Uterus (tissue), 4 donors: ENCODE results near the gene TPCN1. TPM values are rescaled to one million over a fixed set of nuclear protein-coding genes. Genes with fewer than 3 reads are reported as not detected.
A peak's percentile ranks its signal among the peaks of the same experiment; 100 is the strongest.

ENCODE experiments used
- DNase-seq, 2 donors: peaks; one replicate each; pipeline ENCODE4 v3.0.0-alpha.2; 2019 to 2020
- H3K27ac ChIP-seq, 2 donors: fragments of 200-600 bp; sonication (generic); 1 replicate in 1 of 2; 2 replicates in 1 of 2; pipeline ENCODE4 v1.5.1; 2016 to 2018
- H3K27me3 ChIP-seq, 2 donors: fragments of 200-600 bp; sonication (generic); one replicate each; pipeline ENCODE4 v1.5.1; 2018 to 2019; ENCODE audit warnings: control low read depth in 1 of 2
- H3K36me3 ChIP-seq, 2 donors: fragments of 200-600 bp; sonication (generic); one replicate each; pipeline ENCODE4 v1.5.1; 2019; ENCODE audit warnings: control low read depth in 1 of 2
- H3K4me1 ChIP-seq, 2 donors: fragments of 200-600 bp; sonication (generic); one replicate each; pipeline ENCODE4 v1.5.1; 2018 to 2019; ENCODE audit warnings: control low read depth in 1 of 2
- H3K4me3 ChIP-seq, 2 donors: fragments of 200-600 bp; sonication (generic); 1 replicate in 1 of 2; 2 replicates in 1 of 2; pipeline ENCODE4 v1.5.1; 2018 to 2019; ENCODE audit warnings: mild to moderate bottlenecking in 1 of 2
- H3K9me3 ChIP-seq, 2 donors: fragments of 200-600 bp; sonication (generic); one replicate each; pipeline ENCODE4 v1.5.1; 2019; ENCODE audit warnings: control low read depth in 1 of 2
- CTCF ChIP-seq, 4 experiments: fragments of 200-600 bp in 2 of 4; fragments of 450-650 bp in 2 of 4; sonication (generic) in 2 of 4; IDR thresholded peaks; one replicate each; pipeline ENCODE4 v1.5.1; 2016 to 2019; ENCODE audit warnings: antibody characterized with exemption in 4 of 4, mild to moderate bottlenecking in 2 of 4, moderate library complexity in 1 of 4
- POLR2A ChIP-seq, 2 donors: fragments of 450-650 bp; IDR thresholded peaks; one replicate each; pipeline ENCODE4 v1.6.1; 2016; ENCODE audit warnings: antibody characterized with exemption in 2 of 2, mild to moderate bottlenecking in 1 of 2, moderate library complexity in 1 of 2
- intact Hi-C: fragments of 100-400 bp; cut with DNase I; formaldehyde crosslinking; loops from one replicate; pipeline ENCODE4 v1.15.1; 2023; ENCODE audit warnings: low total_unique reads
- total RNA-seq, 4 donors: library from RNA; depleted of rRNA in 3 of 4; stranded (reverse); fragments of >200 nt in 3 of 4; gene quantifications; one replicate each; pipeline versions ENCODE4 v1.1.0 to v1.2.4, GENCODE V29; 2014 to 2023
- donor health status: DM: yes; HTN: yes; CAD: no.

Gene TPCN1
- total RNA-seq, 4 donors from 2014 or later, result 21.4 to 79.8 (median 52.9) TPM

GRCh38 chr12:113333877-113334785 lies 112.9 kb downstream of the TPCN1 start:
- intact Hi-C loops, result no loop called here
- no peaks in the 10 kb centered on the region for H3K36me3 ChIP-seq

GRCh38 chr12:113334786-113335539 lies 113.7 kb downstream of the TPCN1 start, which contains the start of gene SLC8B1:
TSS of gene SLC8B1 (minus strand) at chr12:113335109. CDS start at chr12:113332878, 2,231 bp downstream.
- no peaks in the 10 kb centered on the region for H3K27me3 ChIP-seq
- TF ChIP-seq CTCF (IDR thresholded peaks at IDR 0.05), result no peak
- peak; percentile 84 to 91 for TF ChIP-seq POLR2A (IDR thresholded peaks at IDR 0.05)
- intact Hi-C loops, result no loop called here
- no peaks in the 10 kb centered on the region for H3K4me1 ChIP-seq
- DNase-seq, result peak; percentile 85 to 92
- no peaks in the 10 kb centered on the region for H3K9me3 ChIP-seq
- no peaks in the 10 kb centered on the region for H3K36me3 ChIP-seq
- H3K4me3 ChIP-seq, result peak within 1 kb of the TSS; percentile 71 to 82
- H3K27ac ChIP-seq, result peak within 1 kb of the TSS; percentile 58 to 74

More at GRCh38 chr12:113333877-113334785, 112.9 kb downstream of the TPCN1 start:
- DNase-seq, result no peak
- no peaks in the 10 kb centered on the region for H3K4me1 ChIP-seq
- H3K4me3 ChIP-seq, result peak overlapping the region; percentile 71 to 82
- H3K9me3 ChIP-seq, result no peaks in the 10 kb centered on the region
- H3K27me3 ChIP-seq, result no peaks in the 10 kb centered on the region
- H3K27ac ChIP-seq, result peak overlapping the region; percentile 58 to 74
- TF ChIP-seq POLR2A (IDR thresholded peaks at IDR 0.05), result no peak
- no peak for TF ChIP-seq CTCF (IDR thresholded peaks at IDR 0.05)

GRCh38 chr12:113339540-113339939 lies 118.3 kb downstream of the TPCN1 start:
- H3K4me3 ChIP-seq, result no peak overlapping the region
- no peak for DNase-seq
- no peaks in the 10 kb centered on the region for H3K27me3 ChIP-seq
- H3K4me1 ChIP-seq, result no peaks in the 10 kb centered on the region
- H3K36me3 ChIP-seq, result no peaks in the 10 kb centered on the region
- no peak overlapping the region for H3K27ac ChIP-seq
- intact Hi-C loops, result no loop called here
- H3K9me3 ChIP-seq, result no peaks in the 10 kb centered on the region
- TF ChIP-seq CTCF (IDR thresholded peaks at IDR 0.05) (no peak), POLR2A (IDR thresholded peaks at IDR 0.05) (no peak)

GRCh38 chr12:113340061-113340460 lies 118.8 kb downstream of the TPCN1 start:
- H3K4me1 ChIP-seq, result no peaks in the 10 kb centered on the region
- H3K9me3 ChIP-seq, result no peaks in the 10 kb centered on the region
- DNase-seq, result no peak
- TF ChIP-seq CTCF (IDR thresholded peaks at IDR 0.05), result no peak
- no peak for TF ChIP-seq POLR2A (IDR thresholded peaks at IDR 0.05)
- H3K4me3 ChIP-seq, result no peak overlapping the region
- H3K27me3 ChIP-seq, result no peaks in the 10 kb centered on the region
- intact Hi-C loops, result no loop called here
- H3K27ac ChIP-seq, result no peak overlapping the region
- H3K36me3 ChIP-seq, result no peaks in the 10 kb centered on the region
